Measurements from ENCODE around the gene TINAGL1. TPM values are rescaled to one million over a fixed set of nuclear protein-coding genes. Genes with fewer than 3 reads are reported as not detected.

The TINAGL1 gene
- total and polyA plus RNA-seq, 10 of the 15 experiments (the other 5 are each of a cell fraction or from before 2014, with no cell fraction given) = 0.20 to 0.49 (median 0.23) TPM; not detected in 7

DNA sequence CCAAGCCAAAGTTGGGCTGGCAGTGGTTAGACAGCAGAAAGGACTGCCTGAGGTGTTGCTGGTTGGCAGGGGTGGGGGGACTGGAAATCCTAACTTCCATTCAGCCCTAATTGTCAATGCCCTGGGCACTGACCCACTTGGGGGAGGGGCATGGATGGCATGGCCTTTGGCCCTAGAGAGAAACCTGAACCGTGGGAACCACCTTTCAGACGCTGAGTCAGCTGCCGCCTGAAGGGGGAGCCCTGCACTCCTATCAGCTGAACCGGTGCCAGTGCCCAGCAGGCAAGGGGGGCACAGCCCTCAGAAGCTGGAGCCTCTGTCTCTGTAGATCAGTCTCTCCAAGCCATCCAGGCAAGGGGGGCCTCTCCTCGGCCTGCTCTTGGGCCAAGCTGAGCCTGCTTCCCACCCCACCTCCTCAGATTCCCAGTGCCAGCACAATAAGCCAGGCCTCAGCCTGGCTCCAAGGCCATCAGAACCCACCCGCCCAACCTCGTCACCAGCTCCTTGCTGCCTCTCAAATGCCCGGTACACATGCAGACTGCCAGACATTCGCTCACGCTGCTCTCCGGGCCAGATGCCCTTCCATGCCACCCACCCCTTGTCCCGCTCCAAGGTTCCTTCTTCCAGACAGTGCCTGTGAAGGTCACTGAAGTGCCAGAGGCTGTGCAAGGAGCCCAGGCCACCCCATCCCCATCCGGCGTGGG is 11.6 kb downstream of the TINAGL1 start:
- POLR2A ChIA-PET = interaction anchor here (0.6 kb wide), 1 partner anchor 391 kb away, joined by 4 read pairs; no protein-coding TSS in a partner anchor
- TF ChIP-seq HDAC2 (IDR thresholded peaks at IDR 0.05) (no peak), CBX3 (IDR thresholded peaks at IDR 0.05; ENCODE audit: borderline replicate concordance, low read depth) (no peak), YY1 (IDR thresholded peaks at IDR 0.05; ENCODE audit: low read depth, low read length) (0 out of 2 replicates have a peak, but pooled peaks have one; percentile 38), PBX3 (IDR thresholded peaks at IDR 0.05; ENCODE audit: insufficient replicate concordance, low read depth, low read length) (no peak), MTA2 (IDR thresholded peaks at IDR 0.05; ENCODE audit: low read depth) (no peak), HDAC6 (IDR thresholded peaks at IDR 0.05; ENCODE audit: unreplicated experiment) (no peak), CBX5 (IDR thresholded peaks at IDR 0.05; ENCODE audit: low read depth) (no peak), BACH1 (IDR thresholded peaks at IDR 0.05; ENCODE audit: borderline replicate concordance) (no peak), NR2F1 (conservative IDR thresholded peaks at IDR 0.05) (peak; percentile 97), POLR2A (IDR thresholded peaks at IDR 0.05; ENCODE audit: low read depth, low read length) (no peak), POU2F2 (IDR thresholded peaks at IDR 0.05; ENCODE audit: borderline replicate concordance, low read depth, low read length) (no peak)
- TF ChIP-seq, protein P1, sequence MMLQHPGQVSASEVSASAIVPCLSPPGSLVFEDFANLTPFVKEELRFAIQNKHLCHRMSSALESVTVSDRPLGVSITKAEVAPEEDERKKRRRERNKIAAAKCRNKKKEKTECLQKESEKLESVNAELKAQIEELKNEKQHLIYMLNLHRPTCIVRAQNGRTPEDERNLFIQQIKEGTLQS (IDR thresholded peaks at IDR 0.05; ENCODE audit: borderline replicate concordance, extremely low read depth, low read depth, low read length) = no peak
- TF ChIP-seq, protein P2, sequence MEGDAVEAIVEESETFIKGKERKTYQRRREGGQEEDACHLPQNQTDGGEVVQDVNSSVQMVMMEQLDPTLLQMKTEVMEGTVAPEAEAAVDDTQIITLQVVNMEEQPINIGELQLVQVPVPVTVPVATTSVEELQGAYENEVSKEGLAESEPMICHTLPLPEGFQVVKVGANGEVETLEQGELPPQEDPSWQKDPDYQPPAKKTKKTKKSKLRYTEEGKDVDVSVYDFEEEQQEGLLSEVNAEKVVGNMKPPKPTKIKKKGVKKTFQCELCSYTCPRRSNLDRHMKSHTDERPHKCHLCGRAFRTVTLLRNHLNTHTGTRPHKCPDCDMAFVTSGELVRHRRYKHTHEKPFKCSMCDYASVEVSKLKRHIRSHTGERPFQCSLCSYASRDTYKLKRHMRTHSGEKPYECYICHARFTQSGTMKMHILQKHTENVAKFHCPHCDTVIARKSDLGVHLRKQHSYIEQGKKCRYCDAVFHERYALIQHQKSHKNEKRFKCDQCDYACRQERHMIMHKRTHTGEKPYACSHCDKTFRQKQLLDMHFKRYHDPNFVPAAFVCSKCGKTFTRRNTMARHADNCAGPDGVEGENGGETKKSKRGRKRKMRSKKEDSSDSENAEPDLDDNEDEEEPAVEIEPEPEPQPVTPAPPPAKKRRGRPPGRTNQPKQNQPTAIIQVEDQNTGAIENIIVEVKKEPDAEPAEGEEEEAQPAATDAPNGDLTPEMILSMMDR (IDR thresholded peaks at IDR 0.05 in 2 of 3, conservative IDR thresholded peaks at IDR 0.05 in 1 of 3; ENCODE audit: control insufficient read depth in 2 of 3, extremely low read depth in 1 of 3, insufficient read depth in 1 of 3, low read depth in 3 of 3, low read length in 3 of 3) = peak; percentile 69 to 82 (median 72)
- TF ChIP-seq, protein P3, sequence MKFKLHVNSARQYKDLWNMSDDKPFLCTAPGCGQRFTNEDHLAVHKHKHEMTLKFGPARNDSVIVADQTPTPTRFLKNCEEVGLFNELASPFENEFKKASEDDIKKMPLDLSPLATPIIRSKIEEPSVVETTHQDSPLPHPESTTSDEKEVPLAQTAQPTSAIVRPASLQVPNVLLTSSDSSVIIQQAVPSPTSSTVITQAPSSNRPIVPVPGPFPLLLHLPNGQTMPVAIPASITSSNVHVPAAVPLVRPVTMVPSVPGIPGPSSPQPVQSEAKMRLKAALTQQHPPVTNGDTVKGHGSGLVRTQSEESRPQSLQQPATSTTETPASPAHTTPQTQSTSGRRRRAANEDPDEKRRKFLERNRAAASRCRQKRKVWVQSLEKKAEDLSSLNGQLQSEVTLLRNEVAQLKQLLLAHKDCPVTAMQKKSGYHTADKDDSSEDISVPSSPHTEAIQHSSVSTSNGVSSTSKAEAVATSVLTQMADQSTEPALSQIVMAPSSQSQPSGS (IDR thresholded peaks at IDR 0.05; ENCODE audit: low read length) = no peak
- TF ChIP-seq, protein P4, sequence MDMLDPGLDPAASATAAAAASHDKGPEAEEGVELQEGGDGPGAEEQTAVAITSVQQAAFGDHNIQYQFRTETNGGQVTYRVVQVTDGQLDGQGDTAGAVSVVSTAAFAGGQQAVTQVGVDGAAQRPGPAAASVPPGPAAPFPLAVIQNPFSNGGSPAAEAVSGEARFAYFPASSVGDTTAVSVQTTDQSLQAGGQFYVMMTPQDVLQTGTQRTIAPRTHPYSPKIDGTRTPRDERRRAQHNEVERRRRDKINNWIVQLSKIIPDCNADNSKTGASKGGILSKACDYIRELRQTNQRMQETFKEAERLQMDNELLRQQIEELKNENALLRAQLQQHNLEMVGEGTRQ (IDR thresholded peaks at IDR 0.05; ENCODE audit: borderline replicate concordance, low read depth, low read length) = no peak

More for the DNA sequence above, 11.6 kb downstream of the TINAGL1 start:
- no peaks in the 10 kb centered on the region for H3K36me3 ChIP-seq (ENCODE audit: control insufficient read depth in 2 of 2, insufficient read depth in 2 of 2, low read length in 1 of 2)
- DNase-seq (ENCODE audit: low read depth, low spot score) = no peak
- no peak overlapping the region for H3K27ac ChIP-seq (ENCODE audit: control insufficient read depth, insufficient read depth)
- H3K4me3 ChIP-seq = no peak overlapping the region
- SMC1A ChIA-PET (ENCODE audit: uncharacterized antibody, unreplicated experiment) = interaction anchor here (1.0 to 1.1 kb wide), 3 partner anchors 9 to 19 kb away, joined by 3 to 5 read pairs (median 5); no protein-coding TSS in a partner anchor
- H3K9me3 ChIP-seq (replicated peaks; ENCODE audit: control insufficient read depth, insufficient read depth, low read length) = no peaks in the 10 kb centered on the region
- no peaks in the 10 kb centered on the region for H4K20me1 ChIP-seq (ENCODE audit: control insufficient read depth, insufficient read depth)
- intact Hi-C loops (cut with micrococcal nuclease; ENCODE audit: unreplicated experiment) (no loop called here), in situ Hi-C loops (cut with MboI) (no loop called here)
- no peaks in the 10 kb centered on the region for H3K79me2 ChIP-seq (ENCODE audit: control insufficient read depth, insufficient read depth, low read length)
- CTCF ChIA-PET = interaction anchor here (0.6 to 3.5 kb wide), 17 partner anchors 9 to 546 kb away, joined by 3 to 20 read pairs (median 3); partner anchors contain the start of genes HCRTR1 and PEF1
- RAD21 ChIA-PET (ENCODE audit: unreplicated experiment) = interaction anchor here (0.8 to 1.1 kb wide), 5 partner anchors 9 to 57 kb away, joined by 3 to 4 read pairs (median 4); partner anchors contain the start of gene PEF1
- H2AFZ ChIP-seq (ENCODE audit: control insufficient read depth, low read depth, low read length) = no peak overlapping the region
- no peak overlapping the region for H3K4me2 ChIP-seq (ENCODE audit: control insufficient read depth, insufficient read depth)
- peak; percentile 95 for ATAC-seq
- FAIRE-seq = no peak
- H3K27me3 ChIP-seq (replicated peaks in 1 of 2; ENCODE audit: control insufficient read depth in 2 of 2, insufficient read depth in 2 of 2, low read length in 1 of 2) = no peaks in the 10 kb centered on the region; a peak in 1 of 4 replicates
- H3K9ac ChIP-seq (ENCODE audit: control insufficient read depth, insufficient read depth, low read length) = no peak overlapping the region
- 19% methylated on average over 14 of the region's 14 CpGs for WGBS (ENCODE audit: insufficient coverage, insufficient replicate concordance, low lambda C conversion rate, missing lambda C conversion rate)
- H3K4me1 ChIP-seq (ENCODE audit: control insufficient read depth, insufficient read depth, low read length) = no peaks in the 10 kb centered on the region
- no TSS peak for BruUV-seq (replicated peaks)

Measured in GM12878 (cell line).